DND-41 (cell line): Measurements from ENCODE around the gene GSG1L.

Source experiments
- ATAC-seq: fragments of 200-7000 bp; cut with Tn5 transposase; 3 replicates; pipeline ENCODE4 v1.9.1; 2021; ENCODE audit warnings: low read depth; ENCODE audit not compliant: insufficient read depth
- DNase-seq: peaks from one replicate; pipeline ENCODE4 v3.0.0-alpha.2; 2020
- H2AFZ ChIP-seq: 2 replicates; pipeline ENCODE4 v1.6.0; 2012; ENCODE audit warnings: low read depth, low read length
- H3K27ac ChIP-seq: 2 replicates; pipeline ENCODE4 v1.5.1; 2012; ENCODE audit warnings: low read length, inconsistent platforms
- H3K27me3 ChIP-seq: fragments of 200-600 bp; sonication (generic); 2 replicates; pipeline ENCODE4 v1.6.0; 2012; ENCODE audit warnings: low read length, mild to moderate bottlenecking, inconsistent platforms; ENCODE audit not compliant: insufficient read depth, poor library complexity
- H3K36me3 ChIP-seq: 2 replicates; pipeline ENCODE4 v1.5.1; 2012; ENCODE audit warnings: low read length, inconsistent platforms; ENCODE audit not compliant: insufficient read depth
- H3K4me1 ChIP-seq: 2 replicates; pipeline ENCODE4 v1.5.1; 2012; ENCODE audit warnings: mild to moderate bottlenecking, low read length; ENCODE audit not compliant: insufficient read depth
- H3K4me2 ChIP-seq: 2 replicates; pipeline ENCODE4 v1.6.0; 2012; ENCODE audit warnings: mild to moderate bottlenecking, moderate library complexity, low read length, inconsistent platforms; ENCODE audit not compliant: insufficient read depth
- H3K4me3 ChIP-seq, 2 experiments: fragments of 200-600 bp in 1 of 2; shearing (Covaris generic) in 1 of 2; 2 replicates each; pipeline ENCODE4 v1.5.1; 2012 to 2016; ENCODE audit warnings: inconsistent platforms in 2 of 2, low read length in 2 of 2, mild to moderate bottlenecking in 2 of 2, low read depth in 1 of 2, moderate library complexity in 1 of 2
- H3K79me2 ChIP-seq: 2 replicates; pipeline ENCODE4 v1.6.0; 2012; ENCODE audit warnings: low read length, inconsistent platforms; ENCODE audit not compliant: insufficient read depth
- H3K9ac ChIP-seq: 2 replicates; pipeline ENCODE4 v1.6.0; 2012; ENCODE audit warnings: low read depth, mild to moderate bottlenecking, inconsistent platforms, low read length, moderate library complexity
- H3K9me3 ChIP-seq: 2 replicates; pipeline ENCODE4 v1.5.1; 2012; ENCODE audit warnings: low read length, moderate library complexity, mild to moderate bottlenecking, inconsistent platforms; ENCODE audit not compliant: insufficient read depth, severe bottlenecking
- H4K20me1 ChIP-seq: 2 replicates; pipeline ENCODE4 v1.6.0; 2012; ENCODE audit warnings: low read length; ENCODE audit not compliant: insufficient read depth
- CTCF ChIP-seq: IDR thresholded peaks from 2 replicates; pipeline ENCODE4 v1.5.1; 2012; ENCODE audit warnings: borderline replicate concordance, low read length, moderate library complexity, mild to moderate bottlenecking; ENCODE audit not compliant: poor library complexity, severe bottlenecking; ENCODE audit errors: extremely low read depth
- EZH2 ChIP-seq: IDR thresholded peaks from 3 replicates; pipeline ENCODE4 v1.6.1; 2012; ENCODE audit warnings: borderline replicate concordance, low read depth, mild to moderate bottlenecking, moderate library complexity, low read length, inconsistent platforms; ENCODE audit not compliant: severe bottlenecking

The GSG1L gene

GRCh38 chr16:28086186-28087139, 22.9 kb upstream of the GSG1L start:
- TF ChIP-seq CTCF (no peak), EZH2 (no peak)
- DNase-seq (no peak), ATAC-seq (no peak)
- Histone ChIP-seq H3K4me2 (no peak overlapping the region), H4K20me1 (peaks cover 25% of the 10 kb centered on the region), H2AFZ (no peak overlapping the region), H3K9ac (no peak overlapping the region), H3K36me3 (no peaks in the 10 kb centered on the region), H3K4me3 (no peak overlapping the region), H3K27me3 (no peaks in the 10 kb centered on the region), H3K9me3 (no peaks in the 10 kb centered on the region), H3K4me1 (no peaks in the 10 kb centered on the region), H3K27ac (no peak overlapping the region), H3K79me2 (no peaks in the 10 kb centered on the region)

GRCh38 chr16:28085389-28086171, 22.1 kb upstream of the GSG1L start:
- Histone ChIP-seq H3K79me2 (no peaks in the 10 kb centered on the region), H2AFZ (no peak overlapping the region), H3K36me3 (no peaks in the 10 kb centered on the region), H3K4me1 (no peaks in the 10 kb centered on the region), H3K9me3 (no peaks in the 10 kb centered on the region), H3K9ac (no peak overlapping the region), H3K4me3 (no peak overlapping the region), H3K27ac (no peak overlapping the region), H3K4me2 (no peak overlapping the region), H4K20me1 (peaks cover 19% of the 10 kb centered on the region), H3K27me3 (no peaks in the 10 kb centered on the region)
- ATAC-seq (no peak), DNase-seq (no peak)
- TF ChIP-seq CTCF: no peak
- TF ChIP-seq EZH2: no peak

- no peak overlapping the region for H3K9ac ChIP-seq
- no peaks in the 10 kb centered on the region for H3K79me2 ChIP-seq
- no peak overlapping the region for H2AFZ ChIP-seq
- H3K4me2 ChIP-seq: no peak overlapping the region
- no peaks in the 10 kb centered on the region for H3K27me3 ChIP-seq
- DNase-seq (no peak), ATAC-seq (no peak)
- no peaks in the 10 kb centered on the region for H3K9me3 ChIP-seq
- H3K4me3 ChIP-seq: no peak overlapping the region
- H3K36me3 ChIP-seq: no peaks in the 10 kb centered on the region
- TF ChIP-seq CTCF: no peak
- TF ChIP-seq EZH2: no peak
- peaks cover 14% of the 10 kb centered on the region for H4K20me1 ChIP-seq
- H3K4me1 ChIP-seq: no peaks in the 10 kb centered on the region
- H3K27ac ChIP-seq: no peak overlapping the region
These were observed 20.7 kb upstream of the GSG1L start for GRCh38 chr16:28084209-28084608.
